OCI-LY7 (cell line): ENCODE results near the gene AHCTF1.

Experiments
- EZH2phosphoT487 ChIP-seq: fragments of 200-600 bp; sonication (generic); IDR thresholded peaks from 2 replicates; pipeline ENCODE4 v1.6.1; 2018; ENCODE audit warnings: low read depth, borderline replicate concordance, mild to moderate bottlenecking, mixed run types, antibody characterized with exemption, low read length, moderate library complexity, mixed read lengths
- TF ChIP-seq, protein P1 (sequence below): fragments of 200-600 bp; sonication (generic); conservative IDR thresholded peaks from 2 replicates; pipeline ENCODE4 v1.5.1; 2014; ENCODE audit warnings: mild to moderate bottlenecking, antibody characterized with exemption, low read length, moderate library complexity, mixed read lengths

DNA sequence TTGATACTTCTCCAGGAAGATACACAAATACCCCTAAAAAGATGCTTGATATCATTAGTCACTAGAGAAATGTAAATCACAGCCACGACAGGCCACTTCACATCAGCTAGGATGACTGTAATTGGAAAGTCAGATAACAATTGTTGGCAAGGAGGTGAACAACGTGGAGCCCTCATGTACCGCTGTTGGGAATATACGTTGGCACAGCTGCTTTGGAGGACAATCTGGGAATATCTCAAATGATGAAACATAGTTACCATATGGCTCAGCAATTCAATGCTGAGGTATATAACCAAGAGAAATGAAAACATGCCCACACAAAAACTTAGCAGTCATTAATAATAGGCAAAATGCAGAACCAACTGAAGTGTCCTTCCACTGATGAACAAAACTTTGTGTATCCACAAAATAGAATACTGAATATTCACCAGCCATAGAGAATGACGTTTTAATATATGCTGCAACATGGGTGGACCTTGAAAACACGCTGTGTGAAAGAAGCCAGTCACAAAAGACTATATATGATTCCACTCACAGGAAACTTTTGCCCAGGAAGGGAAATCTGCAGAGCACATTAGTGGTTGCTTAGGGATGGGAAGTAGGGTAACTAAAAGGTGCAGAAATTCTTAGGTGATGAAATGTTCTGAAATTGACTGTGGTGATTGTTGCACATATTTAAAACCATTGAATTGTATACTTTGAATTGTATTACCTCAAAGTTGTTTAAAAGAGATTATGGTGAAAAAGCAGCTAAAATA, 95.4 kb downstream of the AHCTF1 start:
- TF ChIP-seq, protein P1, sequence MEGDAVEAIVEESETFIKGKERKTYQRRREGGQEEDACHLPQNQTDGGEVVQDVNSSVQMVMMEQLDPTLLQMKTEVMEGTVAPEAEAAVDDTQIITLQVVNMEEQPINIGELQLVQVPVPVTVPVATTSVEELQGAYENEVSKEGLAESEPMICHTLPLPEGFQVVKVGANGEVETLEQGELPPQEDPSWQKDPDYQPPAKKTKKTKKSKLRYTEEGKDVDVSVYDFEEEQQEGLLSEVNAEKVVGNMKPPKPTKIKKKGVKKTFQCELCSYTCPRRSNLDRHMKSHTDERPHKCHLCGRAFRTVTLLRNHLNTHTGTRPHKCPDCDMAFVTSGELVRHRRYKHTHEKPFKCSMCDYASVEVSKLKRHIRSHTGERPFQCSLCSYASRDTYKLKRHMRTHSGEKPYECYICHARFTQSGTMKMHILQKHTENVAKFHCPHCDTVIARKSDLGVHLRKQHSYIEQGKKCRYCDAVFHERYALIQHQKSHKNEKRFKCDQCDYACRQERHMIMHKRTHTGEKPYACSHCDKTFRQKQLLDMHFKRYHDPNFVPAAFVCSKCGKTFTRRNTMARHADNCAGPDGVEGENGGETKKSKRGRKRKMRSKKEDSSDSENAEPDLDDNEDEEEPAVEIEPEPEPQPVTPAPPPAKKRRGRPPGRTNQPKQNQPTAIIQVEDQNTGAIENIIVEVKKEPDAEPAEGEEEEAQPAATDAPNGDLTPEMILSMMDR = no peak
- TF ChIP-seq EZH2phosphoT487 = no peak
